Liver (tissue), 3 donors: ENCODE measurements around the gene PPP1R13B.

Source experiments
- CTCF ChIP-seq: fragments of 150-350 bp; IDR thresholded peaks from 2 replicates; pipeline ENCODE4 v1.5.1; 2017; ENCODE audit warnings: improper control_type of control experiment, low read depth, low read length; ENCODE audit not compliant: missing input control
- HNF4G ChIP-seq: IDR thresholded peaks from 2 replicates; pipeline ENCODE4 v1.6.1; 2016; ENCODE audit warnings: antibody characterized with exemption
- JUND ChIP-seq, 2 donors: IDR thresholded peaks; 2 replicates each; pipeline ENCODE4 v1.6.1; 2016; ENCODE audit warnings: antibody characterized with exemption in 2 of 2
- MAX ChIP-seq: IDR thresholded peaks from 2 replicates; pipeline ENCODE4 v1.6.1; 2016; ENCODE audit warnings: antibody characterized with exemption
- RAD21 ChIP-seq, 2 donors: IDR thresholded peaks; 2 replicates each; pipeline ENCODE4 v1.6.1; 2016; ENCODE audit warnings: antibody characterized with exemption in 2 of 2, mild to moderate bottlenecking in 2 of 2
- RXRA ChIP-seq, 2 donors: IDR thresholded peaks; 2 replicates each; pipeline ENCODE4 v1.6.1; 2017 to 2018; ENCODE audit warnings: antibody characterized with exemption in 2 of 2, mild to moderate bottlenecking in 1 of 2
- donor health status: healthy.
- donor health status: healthy.

- TF ChIP-seq CTCF: no peak
- no peak for TF ChIP-seq RAD21 (IDR thresholded peaks at IDR 0.05)
- TF ChIP-seq MAX: no peak
- TF ChIP-seq HNF4G: no peak
- no peak for TF ChIP-seq RXRA (IDR thresholded peaks at IDR 0.05)
- TF ChIP-seq JUND (IDR thresholded peaks at IDR 0.05): no peak
Measured at GRCh38 chr14:103731481-103731880, 115.9 kb downstream of the PPP1R13B start.
